VCaP (cell line): ENCODE data around the gene PTPN4.

Experiments used
- H3K27ac ChIP-seq: fragments of 450-650 bp; 2 replicates; pipeline ENCODE4 v1.5.1; 2017
- CTCF ChIP-seq: fragments of 450-650 bp; conservative IDR thresholded peaks from 2 replicates; pipeline ENCODE4 v1.5.1; 2017; ENCODE audit warnings: mild to moderate bottlenecking, moderate library complexity

PTPN4 gene

GRCh38 chr2:119860924-119861323, 101.2 kb downstream of the PTPN4 start:
- H3K27ac ChIP-seq: no peak overlapping the region
- no peak for TF ChIP-seq CTCF

GRCh38 chr2:119862127-119862889, 102.6 kb downstream of the PTPN4 start:
- TF ChIP-seq CTCF: no peak
- no peak overlapping the region for H3K27ac ChIP-seq

GRCh38 chr2:119864318-119864717, 104.6 kb downstream of the PTPN4 start:
- no peak for TF ChIP-seq CTCF
- H3K27ac ChIP-seq: no peak overlapping the region

GRCh38 chr2:119871725-119872124, 112.0 kb downstream of the PTPN4 start:
- TF ChIP-seq CTCF: no peak
- H3K27ac ChIP-seq: no peak overlapping the region

GRCh38 chr2:119873350-119874315, 113.9 kb downstream of the PTPN4 start:
- H3K27ac ChIP-seq: no peak overlapping the region
- TF ChIP-seq CTCF: no peak

- no peak for TF ChIP-seq CTCF
- H3K27ac ChIP-seq: no peak overlapping the region
Measured at GRCh38 chr2:119879502-119879901, 119.8 kb downstream of the PTPN4 start.

- H3K27ac ChIP-seq: no peak overlapping the region
- no peak for TF ChIP-seq CTCF
Measured at GRCh38 chr2:119888680-119889079, 129.0 kb downstream of the PTPN4 start.
